ENCODE results near the gene GALNT18. TPM values are rescaled to one million over a fixed set of nuclear protein-coding genes. Genes with fewer than 3 reads are reported as not detected.
A peak's percentile ranks its signal among the peaks of the same experiment; 100 is the strongest.

The GALNT18 gene
- total and polyA plus RNA-seq, 2 experiments from 2014 or later: 4.3 to 10.8 TPM

- peaks cover 15% of the 10 kb centered on the region for H3K4me1 Mint-ChIP-seq
- DNase-seq (ENCODE audit: low spot score) (no peak), ATAC-seq (no peak)
- Histone ChIP-seq H3K4me2 (no peak overlapping the region), H3K4me3 (no peak overlapping the region), H3K9me2 (ENCODE audit: insufficient read depth) (no peaks in the 10 kb centered on the region), H3K27ac (ENCODE audit: low read depth) (no peak overlapping the region), H3K79me2 (replicated peaks; ENCODE audit: insufficient read depth) (no peaks in the 10 kb centered on the region), H3F3A (replicated peaks; ENCODE audit: low read depth) (no peaks in the 10 kb centered on the region), H4K20me1 (replicated peaks; ENCODE audit: insufficient read depth) (no peaks in the 10 kb centered on the region), H3K36me3 (ENCODE audit: insufficient read depth) (no peaks in the 10 kb centered on the region), H2AFZ (no peak overlapping the region), H3K27me3 (ENCODE audit: insufficient read depth) (no peaks in the 10 kb centered on the region), H3K4me1 (ENCODE audit: insufficient read depth) (peaks cover 12% of the 10 kb centered on the region; the same call in 1 of the 2 replicates)
- TF ChIP-seq REST (IDR thresholded peaks at IDR 0.05; ENCODE audit: unreplicated experiment): no peak
- no peak for TF ChIP-seq JUNB (IDR thresholded peaks at IDR 0.05; ENCODE audit: unreplicated experiment)
- no peak for TF ChIP-seq ZNF114 (CRISPR knock-in tag; IDR thresholded peaks at IDR 0.05)
- no peak for TF ChIP-seq ZNF331 (CRISPR knock-in tag; IDR thresholded peaks at IDR 0.05; ENCODE audit: low read depth)
- TF ChIP-seq, protein P1, sequence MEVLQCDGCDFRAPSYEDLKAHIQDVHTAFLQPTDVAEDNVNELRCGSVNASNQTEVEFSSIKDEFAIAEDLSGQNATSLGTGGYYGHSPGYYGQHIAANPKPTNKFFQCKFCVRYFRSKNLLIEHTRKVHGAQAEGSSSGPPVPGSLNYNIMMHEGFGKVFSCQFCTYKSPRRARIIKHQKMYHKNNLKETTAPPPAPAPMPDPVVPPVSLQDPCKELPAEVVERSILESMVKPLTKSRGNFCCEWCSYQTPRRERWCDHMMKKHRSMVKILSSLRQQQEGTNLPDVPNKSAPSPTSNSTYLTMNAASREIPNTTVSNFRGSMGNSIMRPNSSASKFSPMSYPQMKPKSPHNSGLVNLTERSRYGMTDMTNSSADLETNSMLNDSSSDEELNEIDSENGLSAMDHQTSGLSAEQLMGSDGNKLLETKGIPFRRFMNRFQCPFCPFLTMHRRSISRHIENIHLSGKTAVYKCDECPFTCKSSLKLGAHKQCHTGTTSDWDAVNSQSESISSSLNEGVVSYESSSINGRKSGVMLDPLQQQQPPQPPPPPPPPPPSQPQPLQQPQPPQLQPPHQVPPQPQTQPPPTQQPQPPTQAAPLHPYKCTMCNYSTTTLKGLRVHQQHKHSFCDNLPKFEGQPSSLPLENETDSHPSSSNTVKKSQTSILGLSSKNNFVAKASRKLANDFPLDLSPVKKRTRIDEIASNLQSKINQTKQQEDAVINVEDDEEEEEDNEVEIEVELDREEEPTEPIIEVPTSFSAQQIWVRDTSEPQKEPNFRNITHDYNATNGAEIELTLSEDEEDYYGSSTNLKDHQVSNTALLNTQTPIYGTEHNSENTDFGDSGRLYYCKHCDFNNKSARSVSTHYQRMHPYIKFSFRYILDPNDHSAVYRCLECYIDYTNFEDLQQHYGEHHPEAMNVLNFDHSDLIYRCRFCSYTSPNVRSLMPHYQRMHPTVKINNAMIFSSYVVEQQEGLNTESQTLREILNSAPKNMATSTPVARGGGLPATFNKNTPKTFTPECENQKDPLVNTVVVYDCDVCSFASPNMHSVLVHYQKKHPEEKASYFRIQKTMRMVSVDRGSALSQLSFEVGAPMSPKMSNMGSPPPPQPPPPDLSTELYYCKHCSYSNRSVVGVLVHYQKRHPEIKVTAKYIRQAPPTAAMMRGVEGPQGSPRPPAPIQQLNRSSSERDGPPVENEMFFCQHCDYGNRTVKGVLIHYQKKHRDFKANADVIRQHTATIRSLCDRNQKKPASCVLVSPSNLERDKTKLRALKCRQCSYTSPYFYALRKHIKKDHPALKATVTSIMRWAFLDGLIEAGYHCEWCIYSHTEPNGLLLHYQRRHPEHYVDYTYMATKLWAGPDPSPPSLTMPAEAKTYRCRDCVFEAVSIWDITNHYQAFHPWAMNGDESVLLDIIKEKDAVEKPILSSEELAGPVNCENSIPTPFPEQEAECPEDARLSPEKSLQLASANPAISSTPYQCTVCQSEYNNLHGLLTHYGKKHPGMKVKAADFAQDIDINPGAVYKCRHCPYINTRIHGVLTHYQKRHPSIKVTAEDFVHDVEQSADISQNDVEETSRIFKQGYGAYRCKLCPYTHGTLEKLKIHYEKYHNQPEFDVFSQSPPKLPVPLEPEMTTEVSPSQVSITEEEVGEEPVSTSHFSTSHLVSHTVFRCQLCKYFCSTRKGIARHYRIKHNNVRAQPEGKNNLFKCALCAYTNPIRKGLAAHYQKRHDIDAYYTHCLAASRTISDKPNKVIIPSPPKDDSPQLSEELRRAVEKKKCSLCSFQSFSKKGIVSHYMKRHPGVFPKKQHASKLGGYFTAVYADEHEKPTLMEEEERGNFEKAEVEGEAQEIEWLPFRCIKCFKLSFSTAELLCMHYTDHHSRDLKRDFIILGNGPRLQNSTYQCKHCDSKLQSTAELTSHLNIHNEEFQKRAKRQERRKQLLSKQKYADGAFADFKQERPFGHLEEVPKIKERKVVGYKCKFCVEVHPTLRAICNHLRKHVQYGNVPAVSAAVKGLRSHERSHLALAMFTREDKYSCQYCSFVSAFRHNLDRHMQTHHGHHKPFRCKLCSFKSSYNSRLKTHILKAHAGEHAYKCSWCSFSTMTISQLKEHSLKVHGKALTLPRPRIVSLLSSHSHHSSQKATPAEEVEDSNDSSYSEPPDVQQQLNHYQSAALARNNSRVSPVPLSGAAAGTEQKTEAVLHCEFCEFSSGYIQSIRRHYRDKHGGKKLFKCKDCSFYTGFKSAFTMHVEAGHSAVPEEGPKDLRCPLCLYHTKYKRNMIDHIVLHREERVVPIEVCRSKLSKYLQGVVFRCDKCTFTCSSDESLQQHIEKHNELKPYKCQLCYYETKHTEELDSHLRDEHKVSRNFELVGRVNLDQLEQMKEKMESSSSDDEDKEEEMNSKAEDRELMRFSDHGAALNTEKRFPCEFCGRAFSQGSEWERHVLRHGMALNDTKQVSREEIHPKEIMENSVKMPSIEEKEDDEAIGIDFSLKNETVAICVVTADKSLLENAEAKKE (CRISPR knock-in tag; IDR thresholded peaks at IDR 0.05): no peak
- TF ChIP-seq, protein P2, sequence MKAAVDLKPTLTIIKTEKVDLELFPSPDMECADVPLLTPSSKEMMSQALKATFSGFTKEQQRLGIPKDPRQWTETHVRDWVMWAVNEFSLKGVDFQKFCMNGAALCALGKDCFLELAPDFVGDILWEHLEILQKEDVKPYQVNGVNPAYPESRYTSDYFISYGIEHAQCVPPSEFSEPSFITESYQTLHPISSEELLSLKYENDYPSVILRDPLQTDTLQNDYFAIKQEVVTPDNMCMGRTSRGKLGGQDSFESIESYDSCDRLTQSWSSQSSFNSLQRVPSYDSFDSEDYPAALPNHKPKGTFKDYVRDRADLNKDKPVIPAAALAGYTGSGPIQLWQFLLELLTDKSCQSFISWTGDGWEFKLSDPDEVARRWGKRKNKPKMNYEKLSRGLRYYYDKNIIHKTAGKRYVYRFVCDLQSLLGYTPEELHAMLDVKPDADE (IDR thresholded peaks at IDR 0.05): no peak
- no peak for TF ChIP-seq NANOG (IDR thresholded peaks at IDR 0.05; ENCODE audit: borderline replicate concordance)
- no peak for TF ChIP-seq STAT1 (IDR thresholded peaks at IDR 0.05; ENCODE audit: unreplicated experiment)
- 0 out of 3 replicates have a peak overlapping the region, but pooled peaks have one; percentile 10 for H3K4me3 Mint-ChIP-seq
- peaks cover 20% of the 10 kb centered on the region for H3K9me3 Mint-ChIP-seq
- H3K36me3 Mint-ChIP-seq (ENCODE audit: low read depth): peaks cover 14% of the 10 kb centered on the region
- no peak overlapping the region for H3K27ac Mint-ChIP-seq
- H3K27me3 Mint-ChIP-seq (ENCODE audit: insufficient read depth, low read depth, poor library complexity): peaks cover 18% of the 10 kb centered on the region
Observed at GRCh38 chr11:11247086-11247485, 374.7 kb downstream of the GALNT18 start.
